Measurements from ENCODE around the gene LCN12.

The LCN12 gene

DNA sequence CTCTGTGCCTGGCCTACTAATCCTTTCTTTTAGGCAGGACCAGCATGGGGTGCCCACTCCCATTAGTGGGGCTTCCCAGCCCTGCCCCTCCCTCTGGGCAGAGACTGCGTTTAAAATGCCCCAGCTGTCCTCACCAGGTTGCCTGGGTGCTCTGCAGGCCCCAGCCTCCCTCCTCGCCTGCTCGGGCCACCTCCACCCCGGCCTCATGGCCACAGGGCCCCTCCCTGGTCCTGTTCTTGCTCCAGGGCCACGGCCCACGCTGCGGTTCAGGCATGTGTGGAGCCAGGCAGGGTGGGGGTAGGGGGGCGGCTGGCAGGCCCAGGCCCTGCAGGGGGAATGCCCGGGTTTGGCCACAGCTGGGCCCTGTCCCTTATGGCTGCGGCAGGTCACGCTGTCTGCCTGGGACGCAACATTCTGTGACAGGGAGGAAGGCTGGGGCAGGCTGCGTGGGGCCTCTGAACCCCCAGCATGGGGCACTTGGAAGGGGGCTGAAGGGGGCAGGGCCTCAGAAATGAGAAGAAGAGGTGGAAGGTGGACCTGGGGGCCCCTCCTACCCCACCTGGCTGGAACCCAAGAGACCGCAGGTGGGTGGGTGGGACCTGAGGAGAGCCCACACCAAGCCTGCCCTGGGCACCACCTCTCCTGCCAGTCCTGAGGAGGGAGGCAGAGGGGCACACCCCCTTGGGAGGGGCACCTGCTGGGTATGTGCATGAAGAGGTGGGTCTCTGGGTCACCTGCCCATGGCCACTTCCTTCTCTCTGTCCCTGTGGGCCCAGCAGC lies at the start of gene LCN12:
Gene LCN12 (plus strand): TSS at position 733 of the 780 bp plus-strand sequence. CDS start 55 bp downstream, outside the sequence.
- no peak for DNase-seq (ENCODE audit: low spot score)

DNA sequence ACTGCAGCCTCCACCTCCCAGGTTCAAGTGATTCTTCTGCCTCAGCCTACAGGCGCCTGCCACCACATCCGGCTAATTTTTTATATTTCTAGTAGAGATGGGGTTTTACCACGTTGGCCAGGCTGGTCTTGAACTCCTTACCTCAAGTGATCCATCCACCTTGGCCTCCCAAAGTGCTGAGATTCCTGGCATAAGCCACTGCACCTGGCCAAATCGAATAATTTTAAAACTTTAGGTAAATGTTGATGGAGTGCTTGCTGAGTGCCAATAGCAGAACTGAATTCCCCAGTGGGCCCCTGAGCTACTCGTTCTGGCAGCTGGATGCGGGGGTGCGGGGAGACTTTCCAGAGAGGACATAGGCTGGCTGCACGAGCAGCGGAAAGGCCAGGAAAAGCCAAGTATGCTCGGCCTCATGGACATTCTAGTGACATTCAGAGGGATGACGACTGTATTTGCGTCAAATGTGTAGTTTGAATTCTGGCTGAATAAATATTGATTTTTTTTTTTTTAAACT lies 49.0 kb upstream of the LCN12 start:
- DNase-seq (ENCODE audit: low spot score), result no peak

DNA sequence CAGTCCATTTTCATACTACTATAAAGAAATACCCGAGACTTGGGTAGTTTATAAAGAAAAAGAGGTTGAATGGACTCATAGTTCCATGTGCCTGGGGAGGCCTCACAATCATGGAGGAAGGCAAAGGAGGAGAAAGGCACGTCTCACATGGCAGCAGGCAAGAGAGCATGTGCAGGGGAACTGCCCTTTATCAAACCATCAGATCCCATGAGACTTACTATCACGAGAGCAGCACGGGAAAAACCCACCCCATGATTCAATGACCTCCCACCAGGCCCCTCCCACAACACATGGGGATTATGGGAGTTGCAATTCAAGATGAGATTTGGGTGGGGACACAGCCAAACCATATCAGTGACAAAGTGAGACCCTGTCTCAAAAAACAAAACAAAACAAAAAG lies 45.8 kb upstream of the LCN12 start:
- no peak for DNase-seq (ENCODE audit: low spot score)

GRCh38 chr9:136907011-136907914 lies 44.8 kb upstream of the LCN12 start:
- DNase-seq (ENCODE audit: low spot score), result peak; percentile 50

DNA sequence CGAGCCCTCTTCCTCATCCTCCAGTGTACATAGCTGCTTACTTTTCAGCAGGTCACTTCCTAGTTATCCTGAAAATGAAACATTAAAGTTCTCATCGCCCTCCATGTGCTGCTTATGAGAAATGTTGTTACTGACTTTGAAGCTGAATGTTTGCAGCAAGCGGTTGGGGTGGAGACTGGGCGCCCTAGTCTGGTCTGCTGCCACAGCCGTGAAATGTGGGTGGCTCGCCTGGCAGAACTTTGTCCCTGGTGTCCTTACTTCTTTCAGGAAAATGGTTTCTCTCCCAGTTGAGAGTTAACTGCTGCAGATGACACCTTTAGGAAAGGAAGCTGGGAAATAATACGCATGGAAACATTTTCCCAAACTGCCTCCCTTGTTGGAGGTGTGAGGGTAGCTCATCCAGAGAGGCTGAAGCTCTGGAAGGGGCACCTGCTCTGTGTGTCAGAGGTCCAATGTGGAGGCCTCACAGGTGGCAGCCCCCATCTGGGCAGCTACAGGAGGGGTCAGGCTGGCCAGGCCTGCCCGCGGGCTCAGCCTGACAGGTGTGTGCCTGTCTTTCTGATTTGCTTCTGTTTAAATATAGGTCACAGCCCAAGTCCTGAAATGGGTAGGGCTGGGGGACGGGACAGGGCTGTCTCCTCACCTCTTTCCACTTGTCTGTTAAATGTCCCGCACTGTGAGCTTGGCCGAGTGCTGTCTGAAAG lies 41.7 kb upstream of the LCN12 start:
- no peak for DNase-seq (ENCODE audit: low spot score)

DNA sequence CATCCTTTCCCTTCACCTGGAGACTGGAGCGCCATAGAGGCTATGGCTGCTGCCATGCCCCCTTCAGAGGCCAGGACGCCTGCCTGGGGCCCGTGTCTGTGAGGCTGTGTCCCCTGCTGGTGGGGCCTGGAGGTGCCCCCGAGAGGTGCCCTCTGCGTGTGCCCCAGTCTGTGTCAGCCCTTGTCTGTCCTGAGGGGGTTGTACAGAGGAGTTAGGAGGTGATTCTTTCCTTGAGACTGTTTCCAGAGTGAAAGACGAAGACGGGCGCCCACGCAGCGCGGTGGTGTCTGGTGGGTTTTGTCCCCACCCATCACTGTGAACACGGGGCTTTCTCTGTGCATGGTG lies 41.2 kb upstream of the LCN12 start:
- no peak for DNase-seq (ENCODE audit: low spot score)

GRCh38 chr9:136913701-136914438 lies 38.2 kb upstream of the LCN12 start:
- no peak for DNase-seq (ENCODE audit: low spot score)

DNA sequence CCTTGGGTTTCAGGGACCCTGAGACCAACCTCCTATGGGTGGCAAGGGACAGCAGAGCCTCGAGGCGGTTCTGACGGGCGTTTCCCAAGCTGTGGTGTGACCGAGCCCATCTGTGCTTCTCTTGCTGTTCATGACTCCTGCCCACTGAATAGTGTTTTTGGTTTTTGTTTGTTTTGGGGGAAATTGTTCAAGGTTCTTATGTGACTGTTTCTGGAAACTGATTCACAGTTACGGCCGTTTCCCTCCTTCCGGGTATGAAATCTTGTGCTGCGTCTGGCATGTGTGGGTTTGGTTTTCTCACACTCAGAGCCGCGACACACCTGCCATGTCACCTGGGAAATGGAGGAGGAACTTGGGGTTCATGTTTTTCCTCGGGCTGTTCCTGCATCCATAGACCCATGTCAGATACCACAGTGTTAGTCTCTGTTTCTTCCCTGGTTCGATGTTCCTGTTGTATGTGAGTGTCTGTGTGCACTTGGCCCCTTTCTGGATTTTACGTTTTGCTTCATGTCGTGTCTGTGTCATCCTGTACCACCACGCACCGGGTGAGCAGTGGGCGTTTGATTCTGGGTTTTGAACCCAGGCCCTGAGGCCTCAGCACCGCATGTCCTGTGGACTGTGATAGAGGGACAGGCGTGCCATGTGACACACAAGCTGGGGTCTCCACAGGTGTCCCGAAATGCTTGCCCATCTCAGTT lies 36.3 kb upstream of the LCN12 start:
- DNase-seq (ENCODE audit: low spot score), result no peak

DNA sequence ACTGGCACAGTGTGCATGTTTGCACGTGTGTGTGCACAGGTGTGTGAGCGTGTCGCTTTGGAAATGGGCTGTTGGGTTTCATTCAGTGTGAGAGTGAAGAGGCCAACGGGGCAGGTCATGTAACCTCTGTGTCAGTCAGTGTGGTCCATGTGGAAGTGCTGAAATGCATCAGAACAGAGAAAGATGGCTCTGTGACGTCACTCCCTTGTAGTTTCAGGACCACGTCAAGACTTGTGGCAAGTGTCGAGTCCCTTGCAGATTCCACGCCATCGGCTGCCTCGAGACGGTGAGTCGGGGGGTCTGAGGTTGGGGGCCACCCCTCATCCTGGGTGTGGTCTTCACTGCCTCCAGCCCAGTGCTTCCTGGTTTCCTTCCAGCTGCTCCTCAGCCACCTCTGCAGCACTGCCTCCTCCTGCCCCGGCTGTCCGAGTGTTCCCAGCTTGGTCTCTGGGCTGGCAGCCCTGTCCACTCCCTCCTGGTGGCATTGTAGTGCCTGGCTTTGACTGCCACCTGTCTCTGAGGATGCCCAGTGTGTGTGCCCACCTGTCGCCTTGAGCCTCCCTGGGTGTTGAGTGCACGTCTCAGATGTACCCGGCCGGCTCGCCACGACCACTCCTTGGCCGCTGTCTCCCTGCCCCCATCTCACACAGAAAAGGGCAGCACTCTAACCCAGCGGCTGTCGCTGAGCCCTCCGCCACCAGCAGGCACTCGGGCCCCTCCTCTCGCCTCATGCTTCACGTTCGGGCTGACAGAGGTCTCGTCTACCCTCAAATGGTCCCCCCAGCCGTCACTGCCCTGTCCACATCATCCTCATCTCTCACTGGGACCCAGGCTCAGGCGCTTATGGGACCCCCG lies 35.5 kb upstream of the LCN12 start:
- peak; percentile 44 for DNase-seq (ENCODE audit: low spot score)

DNA sequence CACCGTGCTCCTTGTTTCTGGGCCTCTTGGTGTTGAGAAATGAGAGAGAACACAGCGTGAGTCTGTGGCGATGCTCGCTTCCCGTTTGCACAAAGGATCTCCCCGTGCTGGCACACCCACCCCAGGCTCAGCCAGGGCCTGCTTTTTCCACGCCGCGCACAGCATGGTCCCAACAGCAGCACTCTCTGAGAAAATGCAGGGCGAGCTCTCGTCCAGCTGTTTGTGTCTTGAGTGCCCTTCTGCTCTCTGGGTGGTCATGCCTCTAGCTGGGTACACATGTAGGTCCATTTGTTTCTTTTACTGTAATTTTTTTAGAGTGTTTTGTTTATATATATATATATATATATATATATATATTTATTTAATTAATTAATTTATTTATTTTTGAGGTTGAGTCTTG lies 34.2 kb upstream of the LCN12 start:
- no peak for DNase-seq (ENCODE audit: low spot score)

DNA sequence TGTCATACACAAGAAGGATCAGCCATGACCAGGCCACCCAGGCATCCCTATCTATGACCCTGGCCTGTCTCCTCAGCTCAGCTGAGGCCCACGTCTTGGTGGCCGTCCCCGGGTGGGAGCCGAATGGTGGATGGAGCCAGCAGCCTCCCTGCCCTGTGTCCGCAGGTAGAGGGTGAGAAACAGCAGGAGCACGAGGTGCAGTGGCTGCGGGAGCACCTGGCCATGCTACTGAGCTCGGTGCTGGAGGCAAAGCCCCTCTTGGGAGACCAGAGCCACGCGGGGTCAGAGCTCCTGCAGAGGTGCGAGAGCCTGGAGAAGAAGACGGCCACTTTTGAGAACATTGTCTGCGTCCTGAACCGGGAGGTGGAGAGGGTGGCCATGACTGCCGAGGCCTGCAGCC lies 32.0 kb upstream of the LCN12 start:
- DNase-seq (ENCODE audit: low spot score), result no peak

- no peak for DNase-seq (ENCODE audit: low spot score)
Measured at GRCh38 chr9:136920734-136921231, 31.3 kb upstream of the LCN12 start.

- no peak for DNase-seq (ENCODE audit: low spot score)
Measured at GRCh38 chr9:136921307-136921706, 30.8 kb upstream of the LCN12 start.

- no peak for DNase-seq (ENCODE audit: low spot score)
Measured at GRCh38 chr9:136921718-136922117, 30.4 kb upstream of the LCN12 start.

GRCh38 chr9:136922540-136922939 lies 29.5 kb upstream of the LCN12 start:
- no peak for DNase-seq (ENCODE audit: low spot score)

DNA sequence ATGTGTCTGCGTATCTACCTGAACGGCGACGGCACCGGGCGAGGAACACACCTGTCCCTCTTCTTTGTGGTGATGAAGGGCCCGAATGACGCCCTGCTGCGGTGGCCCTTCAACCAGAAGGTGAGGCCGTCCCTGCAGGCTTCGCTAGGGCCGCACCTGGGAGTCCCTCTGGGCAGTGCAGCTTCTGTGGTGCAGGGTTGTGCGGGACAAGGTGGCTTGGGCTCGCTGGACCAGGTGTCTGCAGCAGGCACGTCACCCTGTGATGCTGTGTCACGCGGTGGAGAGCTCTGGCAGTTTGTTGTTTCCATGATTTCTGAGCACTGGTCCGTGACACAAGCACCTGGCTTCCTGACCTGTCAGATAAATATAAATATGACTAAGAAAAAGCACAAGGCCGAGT lies 28.2 kb upstream of the LCN12 start:
- DNase-seq (ENCODE audit: low spot score), result no peak

DNA sequence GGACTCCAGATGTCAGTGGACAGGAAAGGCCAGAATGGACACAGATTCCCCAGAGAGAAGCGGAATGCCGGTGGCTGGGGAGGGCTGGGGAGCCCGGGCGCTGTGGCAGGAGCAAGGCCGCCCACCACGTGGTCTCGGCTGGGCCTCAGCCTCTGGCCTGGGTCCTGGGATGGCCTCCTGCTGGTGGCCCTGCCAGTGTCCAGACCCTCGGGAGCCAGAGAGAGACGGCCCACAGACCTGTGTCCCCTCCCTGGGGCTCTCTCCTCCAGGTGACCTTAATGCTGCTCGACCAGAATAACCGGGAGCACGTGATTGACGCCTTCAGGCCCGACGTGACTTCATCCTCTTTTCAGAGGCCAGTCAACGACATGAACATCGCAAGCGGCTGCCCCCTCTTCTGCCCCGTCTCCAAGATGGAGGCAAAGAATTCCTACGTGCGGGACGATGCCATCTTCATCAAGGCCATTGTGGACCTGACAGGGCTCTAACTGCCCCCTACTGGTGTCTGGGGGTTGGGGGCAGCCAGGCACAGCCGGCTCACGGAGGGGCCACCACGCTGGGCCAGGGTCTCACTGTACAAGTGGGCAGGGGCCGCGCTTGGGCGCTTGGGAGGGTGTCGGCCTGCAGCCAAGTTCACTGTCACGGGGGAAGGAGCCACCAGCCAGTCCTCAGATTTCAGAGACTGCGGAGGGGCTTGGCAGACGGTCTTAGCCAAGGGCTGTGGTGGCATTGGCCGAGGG lies 26.5 kb upstream of the LCN12 start:
- no peak for DNase-seq (ENCODE audit: low spot score)

- DNase-seq (ENCODE audit: low spot score), result no peak
Measured at GRCh38 chr9:136926154-136926704, 25.8 kb upstream of the LCN12 start.

DNA sequence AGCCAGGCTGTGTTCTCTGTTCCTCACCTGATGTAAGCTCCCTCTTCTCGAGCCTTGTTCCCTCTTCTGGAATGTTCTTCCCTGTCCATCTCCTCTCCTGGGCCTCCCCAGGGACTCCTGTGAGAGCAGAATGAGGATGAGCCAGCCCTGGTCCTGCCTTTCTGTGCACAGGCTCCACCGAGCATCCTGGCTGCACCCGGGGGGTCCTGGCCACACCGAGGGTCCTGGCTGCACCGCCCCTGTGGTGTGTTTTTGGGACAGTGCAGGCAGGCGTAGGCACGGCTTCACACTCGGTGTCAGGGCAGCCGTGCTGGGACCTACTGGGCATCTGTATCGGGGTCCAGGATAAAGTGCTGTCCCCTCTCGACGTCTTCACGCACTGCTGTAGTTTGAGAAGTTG lies 25.3 kb upstream of the LCN12 start:
- no peak for DNase-seq (ENCODE audit: low spot score)

All from cerebellar cortex (tissue), 1 donor.